Measurements from ENCODE around the gene UAP1L1.
"Not testable (repeated sequence)": the region's sequence is repeated elsewhere in the genome, so short reads cannot be mapped to it uniquely, and the experiment has no call there.

The UAP1L1 gene
- 10.4 to 17.6 reads per million in 2 donors for total RNA-seq

- DNase-seq: peak; percentile 36
Observed at GRCh38 chr9:137077010-137077747, at the start of gene UAP1L1. Gene UAP1L1 (plus strand): TSS chr9:137077517. CDS start chr9:137077533, 16 bp downstream.

- DNase-seq: peak; percentile 65
Observed at GRCh38 chr9:137028263-137029057, 48.9 kb upstream of the UAP1L1 start.

GRCh38 chr9:137029058-137029936 lies 48.0 kb upstream of the UAP1L1 start:
- peak; percentile 75 for DNase-seq

GRCh38 chr9:137030006-137030405 lies 47.3 kb upstream of the UAP1L1 start:
- no peak for DNase-seq

GRCh38 chr9:137030538-137031527 lies 46.5 kb upstream of the UAP1L1 start:
- DNase-seq: peak; percentile 25

- DNase-seq: peak; percentile 26
Observed at GRCh38 chr9:137031904-137032640, 45.2 kb upstream of the UAP1L1 start, which contains the start of gene FUT7. Gene FUT7 (minus strand): TSS chr9:137032088. CDS start chr9:137031991, 97 bp downstream.

- no peak for DNase-seq
Observed at GRCh38 chr9:137032858-137033257, 44.5 kb upstream of the UAP1L1 start.

GRCh38 chr9:137033481-137033880 lies 43.8 kb upstream of the UAP1L1 start:
- not testable (repeated sequence) for DNase-seq

GRCh38 chr9:137034039-137034708 lies 43.1 kb upstream of the UAP1L1 start:
- no peak for DNase-seq

GRCh38 chr9:137034709-137035506 lies 42.4 kb upstream of the UAP1L1 start:
- DNase-seq: peak; percentile 86

- DNase-seq: no peak
Observed at GRCh38 chr9:137035507-137035834, 41.8 kb upstream of the UAP1L1 start.

- no peak for DNase-seq
Observed at GRCh38 chr9:137035937-137036336, 41.4 kb upstream of the UAP1L1 start.

- no peak for DNase-seq
Observed at GRCh38 chr9:137037035-137037434, 40.3 kb upstream of the UAP1L1 start.

- no peak for DNase-seq
Observed at GRCh38 chr9:137037483-137037882, 39.8 kb upstream of the UAP1L1 start.

- no peak for DNase-seq
Observed at GRCh38 chr9:137038916-137039315, 38.4 kb upstream of the UAP1L1 start.

- DNase-seq: no peak
Observed at GRCh38 chr9:137039611-137040366, 37.5 kb upstream of the UAP1L1 start.

- no peak for DNase-seq
Observed at GRCh38 chr9:137040568-137040967, 36.7 kb upstream of the UAP1L1 start.

GRCh38 chr9:137041124-137041523 lies 36.2 kb upstream of the UAP1L1 start:
- no peak for DNase-seq

Measured in T-helper 9 cell (primary cell).